Fibroblast of mammary gland (primary cell): ENCODE data around the gene ZNF18.
A peak's percentile ranks its signal among the peaks of the same experiment; 100 is the strongest.

Experiments used
- DNase-seq: peaks from one replicate; pipeline ENCODE4 v3.0.0-alpha.2; 2010; ENCODE audit warnings: low read depth
- H3K4me3 ChIP-seq: 2 replicates; pipeline ENCODE4 v1.5.1; 2011; ENCODE audit warnings: low read depth, mild to moderate bottlenecking, low read length, moderate library complexity; ENCODE audit not compliant: control insufficient read depth
- CTCF ChIP-seq: conservative IDR thresholded peaks from 2 replicates; pipeline ENCODE4 v1.5.1; 2011; ENCODE audit warnings: low read depth, low read length, inconsistent platforms; ENCODE audit not compliant: control insufficient read depth, insufficient read depth

ZNF18 gene

GRCh38 chr17:11997147-11997971 lies at the start of gene ZNF18:
Gene ZNF18 (minus strand): TSS chr17:11997475. CDS start chr17:11992829, 4,646 bp downstream.
- peak within 1 kb of the TSS; percentile 74 for H3K4me3 ChIP-seq
- DNase-seq, result peak; percentile 87
- no peak for TF ChIP-seq CTCF

- TF ChIP-seq CTCF, result no peak
- no peak overlapping the region for H3K4me3 ChIP-seq
- no peak for DNase-seq
Observed at GRCh38 chr17:12046786-12047185, 49.5 kb upstream of the ZNF18 start.

GRCh38 chr17:12043702-12044101 lies 46.4 kb upstream of the ZNF18 start:
- TF ChIP-seq CTCF, result no peak
- DNase-seq, result no peak
- no peak overlapping the region for H3K4me3 ChIP-seq

GRCh38 chr17:12041312-12041711 lies 44.0 kb upstream of the ZNF18 start:
- peak; percentile 85 for DNase-seq
- TF ChIP-seq CTCF, result no peak
- H3K4me3 ChIP-seq, result no peak overlapping the region

GRCh38 chr17:12040478-12040877 lies 43.2 kb upstream of the ZNF18 start:
- TF ChIP-seq CTCF, result no peak
- H3K4me3 ChIP-seq, result no peak overlapping the region
- peak; percentile 39 for DNase-seq

- no peak for DNase-seq
- no peak for TF ChIP-seq CTCF
Observed at GRCh38 chr17:12037970-12038369, 40.7 kb upstream of the ZNF18 start.

More at GRCh38 chr17:12037970-12038369, 40.7 kb upstream of the ZNF18 start:
- no peak overlapping the region for H3K4me3 ChIP-seq
